Inflammatory macrophage treated with lipopolysaccharide for 1 hour (primary cell): ENCODE data around the gene SMYD3.

Experiments used
- DNase-seq, 2 donors: peaks; one replicate each; pipeline ENCODE4 v3.0.0-alpha.2; 2020 to 2022

SMYD3 gene

DNA sequence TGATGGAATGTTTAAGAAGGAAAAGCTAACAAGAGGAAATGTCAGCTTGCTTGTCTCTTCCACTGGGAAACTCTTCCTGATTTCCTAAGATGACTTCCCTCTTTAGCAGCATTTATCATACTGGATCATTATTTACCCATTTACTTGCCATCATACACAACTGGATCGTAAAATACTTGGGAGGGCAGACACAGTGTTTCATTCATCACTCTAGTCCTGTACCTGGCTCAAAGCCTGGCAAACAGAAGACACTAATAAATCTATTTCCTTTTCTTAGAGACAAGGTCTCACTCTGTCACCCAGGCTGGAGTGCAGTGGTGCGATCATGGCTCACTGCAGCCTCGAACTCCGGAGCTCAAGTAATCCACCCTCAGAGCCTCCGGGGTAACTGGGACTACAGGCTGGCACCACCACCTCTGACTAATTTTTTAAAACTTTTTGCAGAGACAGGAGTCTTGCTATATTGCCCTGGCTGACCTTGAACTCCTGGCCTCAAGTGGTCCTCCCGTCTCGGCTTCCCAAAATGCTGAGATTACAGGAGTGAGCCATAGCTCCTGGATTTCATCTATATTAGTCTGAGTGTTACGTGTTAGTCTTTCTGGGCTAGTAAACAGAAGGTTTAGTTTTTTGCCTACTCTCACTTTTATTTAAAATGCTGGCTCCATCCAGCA is 574.6 kb downstream of the SMYD3 start:
- no peak for DNase-seq

DNA sequence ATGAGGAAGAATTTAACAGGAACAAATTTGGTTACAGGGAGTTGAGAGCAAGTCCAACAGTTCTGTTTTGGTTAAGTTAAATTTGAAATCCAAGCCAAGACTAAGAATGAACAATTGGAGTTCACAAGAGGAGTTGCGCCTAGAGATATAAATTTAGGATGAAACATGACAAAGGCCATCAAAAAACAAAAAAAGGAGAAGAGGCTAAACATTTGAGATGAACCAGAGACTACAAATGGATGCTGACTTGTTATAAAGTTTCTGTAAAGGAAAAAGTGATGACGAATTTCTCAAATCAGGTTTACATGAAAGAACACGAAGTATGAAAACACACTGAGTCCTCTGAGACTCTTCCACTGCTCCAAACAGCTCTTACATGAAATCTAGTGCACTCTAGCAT is 575.6 kb downstream of the SMYD3 start:
- DNase-seq: no peak

DNA sequence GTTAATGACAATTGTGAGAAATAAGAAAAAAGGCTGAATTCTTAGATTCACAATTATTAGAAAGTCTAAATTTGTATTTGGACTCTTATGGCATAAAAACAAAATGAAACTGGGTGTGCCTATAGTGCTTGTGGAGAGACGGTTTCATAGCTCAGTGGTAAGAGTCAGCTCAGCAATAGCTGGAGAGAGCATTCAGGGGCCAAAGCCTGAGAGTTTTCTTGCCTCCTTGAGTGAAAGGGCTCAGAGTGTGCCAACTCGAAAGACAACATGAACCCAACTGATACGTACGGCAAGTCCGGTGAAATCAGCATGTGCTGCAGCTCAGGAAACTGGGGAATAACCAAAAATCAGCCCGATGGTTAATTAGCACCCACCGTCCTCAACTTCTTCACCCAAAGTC is 577.9 kb downstream of the SMYD3 start:
- DNase-seq: no peak

DNA sequence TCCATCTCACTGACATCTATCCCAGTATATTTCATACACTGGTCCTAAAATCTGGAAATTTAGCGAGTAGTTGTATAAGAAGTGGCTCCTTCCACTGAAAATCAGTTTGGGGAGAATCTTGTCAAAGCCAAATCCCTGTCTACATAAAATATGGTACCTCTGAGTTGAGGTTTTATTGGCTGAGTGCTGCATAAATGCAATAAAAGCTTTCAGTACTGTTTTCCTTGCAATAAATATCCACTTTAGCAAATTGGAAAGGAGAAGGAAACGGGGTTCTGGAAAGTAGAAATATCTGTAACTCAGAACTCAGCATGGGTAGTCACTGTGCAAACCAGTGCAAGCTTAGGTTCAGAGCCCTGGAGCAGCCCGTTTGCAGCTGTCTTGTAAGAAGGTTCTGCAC is 580.2 kb downstream of the SMYD3 start:
- no peak for DNase-seq

DNA sequence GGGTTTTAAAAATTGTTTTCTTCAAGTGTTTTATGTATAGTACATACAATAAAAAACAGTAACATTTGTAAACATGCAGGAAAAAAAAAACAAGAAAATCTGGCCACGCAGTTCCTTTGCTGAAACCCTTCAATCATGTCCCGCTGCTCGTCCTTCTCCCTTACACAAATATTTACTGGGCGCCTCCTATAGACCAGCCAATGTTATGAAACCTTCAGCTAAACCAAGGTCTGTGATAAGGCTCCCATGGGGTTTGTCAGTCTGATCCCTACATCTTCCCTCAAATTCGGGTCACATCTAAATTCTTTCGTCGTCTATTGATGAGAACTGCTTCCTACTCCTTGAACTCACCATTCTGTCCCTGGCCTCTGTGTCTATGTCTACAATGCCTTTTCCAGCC is 583.9 kb downstream of the SMYD3 start:
- no peak for DNase-seq

DNA sequence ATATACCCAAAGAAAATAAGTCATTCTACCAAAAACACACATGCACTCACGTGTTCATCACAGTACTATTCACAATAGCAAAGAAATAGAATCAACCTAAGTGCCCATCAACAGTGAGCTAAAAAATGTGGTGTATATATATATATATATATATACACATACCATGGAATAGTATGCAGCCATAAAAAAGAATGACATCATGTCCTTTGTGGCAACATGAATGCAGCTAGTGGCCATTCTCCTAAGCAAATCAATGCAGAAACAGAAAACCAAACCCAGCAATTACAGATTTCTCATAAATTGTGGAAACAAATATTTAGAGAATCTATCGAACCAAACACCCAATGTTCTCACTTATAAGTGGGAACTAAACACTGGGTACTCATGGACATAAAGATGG is 585.7 kb downstream of the SMYD3 start:
- no peak for DNase-seq

DNA sequence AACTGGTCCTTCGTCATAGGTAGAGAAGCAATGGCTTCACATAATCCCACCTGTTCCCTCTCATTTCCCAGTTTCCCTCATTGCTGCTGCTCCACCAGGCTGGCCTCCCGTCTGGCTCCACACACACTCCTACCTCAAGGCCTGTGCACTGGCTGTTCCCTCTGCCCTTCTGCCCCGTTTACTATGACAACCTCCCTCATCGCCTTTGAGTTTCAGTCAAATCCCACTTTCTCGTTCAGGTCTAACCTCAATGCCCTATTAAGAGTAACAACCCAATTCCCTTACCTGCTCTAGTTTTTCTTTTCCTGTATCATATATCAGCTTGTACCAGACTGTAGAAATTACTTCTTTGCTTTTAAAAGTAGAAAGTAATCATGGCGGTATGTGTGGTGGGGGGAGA is 589.7 kb downstream of the SMYD3 start:
- DNase-seq: no peak

DNA sequence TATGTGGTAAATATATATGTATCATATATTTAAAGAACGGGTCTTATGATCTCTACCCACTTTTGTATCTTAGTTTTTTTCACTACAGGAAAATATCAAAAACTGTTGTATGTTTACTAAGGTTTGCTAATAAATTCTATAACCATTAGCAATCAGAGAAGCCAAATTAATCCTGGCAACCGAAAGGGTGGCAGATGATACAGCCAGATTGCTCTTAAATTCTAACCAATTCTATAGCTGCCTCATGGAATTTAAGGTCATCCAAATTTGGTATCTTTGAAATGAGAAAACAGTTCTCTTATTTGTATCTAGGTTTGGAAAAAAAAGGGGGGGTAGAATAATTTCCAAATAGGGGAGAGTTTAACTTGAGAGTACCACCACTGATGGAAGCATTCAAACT is 591.2 kb downstream of the SMYD3 start:
- DNase-seq: no peak

DNA sequence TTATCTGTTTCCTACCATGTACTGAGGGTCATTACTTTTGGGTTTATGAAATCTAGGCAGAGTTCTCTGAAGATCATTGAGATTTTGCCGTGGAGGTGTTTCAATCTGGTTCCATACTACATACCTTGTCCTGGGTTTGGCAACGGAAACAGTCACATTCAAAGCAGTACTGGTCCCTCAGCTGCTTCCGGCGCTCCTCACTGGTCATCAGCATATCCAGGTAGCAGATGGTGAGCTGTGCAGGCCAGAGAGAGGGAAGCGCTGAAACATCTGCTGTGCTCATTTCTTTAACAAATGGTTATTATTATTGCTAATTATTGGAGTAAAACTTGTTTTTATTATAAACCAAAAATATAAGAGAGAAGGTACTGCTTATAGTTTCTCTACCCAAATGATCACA is 591.7 kb downstream of the SMYD3 start:
- DNase-seq: no peak

DNA sequence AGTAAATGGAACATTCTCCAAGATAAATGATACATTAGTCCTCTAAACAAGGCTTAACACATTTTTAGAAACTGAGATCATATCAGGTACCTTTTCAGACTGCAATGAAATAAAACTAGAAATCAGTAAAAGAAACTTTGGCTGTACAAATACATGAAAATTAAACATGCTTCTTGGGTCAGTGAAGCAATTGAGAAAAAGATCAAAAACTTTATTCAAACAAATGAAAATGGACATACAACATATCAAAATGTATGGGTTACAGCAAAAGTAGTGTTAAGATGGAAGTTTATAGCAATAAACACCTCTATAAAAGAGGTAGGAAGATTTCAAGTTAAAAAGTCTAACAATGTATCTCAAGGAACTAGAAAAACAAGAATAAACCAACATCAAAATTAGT is 598.5 kb downstream of the SMYD3 start:
- DNase-seq: no peak

DNA sequence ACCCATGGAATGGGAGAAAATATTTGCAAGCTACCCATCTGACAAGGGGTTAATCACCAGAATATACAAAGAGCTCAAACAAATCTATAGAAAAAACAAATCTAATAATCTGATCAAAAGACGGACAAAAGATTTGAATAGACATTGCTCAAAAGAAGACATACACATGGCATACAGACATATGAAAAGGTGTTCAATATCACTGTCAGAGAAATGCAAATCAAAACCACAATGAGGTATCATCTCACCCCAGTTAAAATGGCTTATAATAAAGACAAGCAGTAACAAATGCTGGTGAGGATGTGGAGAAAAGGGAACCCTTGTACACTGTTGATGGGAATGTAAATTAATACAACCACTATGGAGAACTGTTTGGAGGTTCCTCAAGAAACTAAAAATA is 600.9 kb downstream of the SMYD3 start:
- no peak for DNase-seq

DNA sequence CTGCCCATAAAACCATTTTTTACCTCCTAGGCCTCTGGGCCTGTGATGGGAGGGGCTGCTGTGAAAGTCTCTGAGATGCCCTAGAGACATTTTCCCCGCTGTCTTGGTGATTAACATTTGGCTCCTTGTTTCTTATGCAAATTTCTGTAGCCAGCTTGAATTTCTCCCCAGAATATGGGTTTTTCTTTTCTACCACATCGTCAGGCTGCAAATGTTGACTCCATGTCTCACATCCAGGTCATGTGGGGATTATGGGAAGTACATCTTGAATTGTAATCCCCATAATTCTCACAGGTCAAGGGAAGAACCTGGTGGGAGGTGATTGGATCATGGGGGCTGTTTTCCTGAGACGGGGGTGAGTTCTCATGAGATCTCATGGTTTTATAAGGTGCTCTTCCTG is 603.2 kb downstream of the SMYD3 start:
- no peak for DNase-seq

DNA sequence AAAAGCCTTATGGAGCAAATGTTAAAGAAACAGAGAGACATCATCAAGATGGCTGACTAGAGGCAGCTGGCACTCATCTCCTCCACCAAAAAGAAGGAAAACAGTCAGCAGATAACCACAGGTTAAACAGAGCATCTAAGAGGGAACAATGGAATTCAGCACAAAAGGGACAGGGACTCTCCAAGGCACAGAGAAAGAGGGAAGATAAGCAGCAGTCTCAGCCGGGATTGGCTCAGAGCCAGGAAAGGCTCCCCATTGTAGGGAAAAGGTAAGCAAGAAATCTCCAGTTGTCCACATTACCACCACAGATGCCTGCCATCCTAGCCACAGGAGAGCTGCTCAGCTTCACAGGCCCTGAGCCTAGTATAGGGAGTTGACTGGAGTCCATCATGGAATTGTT is 605.5 kb downstream of the SMYD3 start:
- DNase-seq: no peak

DNA sequence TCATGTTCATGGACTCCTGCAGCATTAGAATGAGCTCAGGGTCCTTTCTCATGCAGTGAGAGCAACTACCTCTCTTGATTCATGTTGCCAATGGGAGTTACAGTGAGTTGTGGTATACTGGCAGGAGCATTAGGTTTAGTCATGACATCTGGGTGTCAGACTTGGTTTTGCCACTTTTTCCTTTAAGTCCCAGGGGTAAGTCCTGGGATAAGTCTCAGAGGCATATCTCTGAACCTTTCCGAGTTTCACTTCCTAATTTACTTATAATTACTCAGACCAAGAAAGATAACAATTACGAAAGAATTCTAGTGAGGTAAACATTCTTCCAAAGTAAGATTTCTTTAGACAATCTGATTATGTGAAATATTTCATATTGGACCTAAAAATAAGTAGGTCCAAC is 606.0 kb downstream of the SMYD3 start:
- peak; percentile 1 to 26 for DNase-seq

DNA sequence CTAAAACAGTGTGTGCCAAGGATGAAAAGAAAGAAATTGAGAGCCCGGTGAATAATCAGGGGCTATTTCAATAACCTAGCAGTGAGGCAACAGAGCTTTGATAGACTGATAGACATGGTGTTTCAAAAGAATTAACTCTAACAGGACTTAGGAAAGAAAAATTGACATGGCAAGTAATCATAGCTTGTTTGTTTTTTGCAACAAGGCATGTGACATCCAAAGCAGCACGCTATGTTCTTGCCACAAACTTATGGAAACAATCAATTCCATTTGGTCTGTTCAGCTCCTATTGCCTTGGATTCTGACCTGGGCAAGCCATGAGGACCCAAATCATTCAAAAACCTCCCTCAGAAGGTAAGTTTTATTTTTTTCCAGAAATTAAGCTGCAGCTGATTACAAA is 608.5 kb downstream of the SMYD3 start:
- DNase-seq: no peak

DNA sequence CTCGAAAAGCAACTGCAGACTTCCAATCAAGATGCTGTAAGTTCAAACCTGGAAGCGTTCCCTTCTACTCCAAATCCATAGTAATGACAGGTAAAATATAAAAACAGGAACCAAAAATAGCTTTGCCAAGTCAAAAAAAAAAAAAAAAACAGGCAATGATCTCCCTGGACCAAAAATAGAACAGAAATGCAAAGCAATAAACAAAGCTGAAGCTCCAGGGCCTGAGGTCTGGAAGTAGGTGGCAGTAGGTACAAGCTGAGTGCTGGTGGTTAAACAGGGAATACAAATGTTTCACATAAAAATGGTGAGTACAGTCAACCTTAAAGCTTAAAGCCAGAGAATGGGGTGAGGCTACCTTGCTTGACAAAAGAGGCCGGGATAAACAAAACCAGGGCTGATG is 610.8 kb downstream of the SMYD3 start:
- no peak for DNase-seq

DNA sequence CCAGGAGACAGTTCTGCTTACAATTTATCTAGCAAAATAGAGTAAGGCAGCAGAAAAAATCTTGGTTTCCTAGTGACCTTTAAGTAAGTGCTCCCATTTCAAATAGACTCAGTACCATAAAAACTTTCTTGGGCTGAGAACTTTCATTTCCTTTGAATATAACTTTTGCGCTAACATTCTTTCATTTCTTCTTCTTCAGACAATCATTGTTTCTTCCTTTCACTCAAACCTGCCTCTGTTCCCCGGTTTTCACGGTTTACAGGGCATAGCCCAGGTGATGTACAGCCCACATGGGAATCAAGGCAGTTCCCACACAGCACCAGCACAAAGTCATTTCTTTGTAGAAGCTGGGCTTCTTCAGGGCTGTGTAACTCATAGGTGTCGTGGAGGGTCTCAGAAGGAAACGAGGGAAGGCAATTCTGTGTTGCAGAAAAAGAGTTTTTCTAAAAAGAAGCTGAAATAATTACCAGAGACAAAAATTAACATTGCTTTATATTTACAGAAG is 611.6 kb downstream of the SMYD3 start:
- no peak for DNase-seq

DNA sequence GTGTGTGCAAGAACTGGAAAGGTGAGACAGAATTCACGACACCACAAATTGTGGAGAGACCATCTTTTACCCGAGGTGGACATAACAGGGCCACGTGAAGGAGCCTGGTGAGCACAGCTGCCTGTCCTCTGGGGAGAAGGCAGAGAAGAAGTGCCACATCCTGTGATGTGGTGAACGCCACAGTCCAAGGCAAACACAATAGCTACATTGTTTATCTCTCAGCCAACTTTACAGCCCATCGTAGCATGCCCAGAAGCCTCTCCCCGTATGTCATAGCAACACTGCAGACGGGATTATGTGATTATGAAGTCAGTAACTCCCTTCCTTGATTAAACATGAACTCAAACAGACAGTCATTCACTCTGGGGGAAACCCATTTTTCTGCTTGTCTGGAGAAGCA is 612.2 kb downstream of the SMYD3 start:
- no peak for DNase-seq

DNA sequence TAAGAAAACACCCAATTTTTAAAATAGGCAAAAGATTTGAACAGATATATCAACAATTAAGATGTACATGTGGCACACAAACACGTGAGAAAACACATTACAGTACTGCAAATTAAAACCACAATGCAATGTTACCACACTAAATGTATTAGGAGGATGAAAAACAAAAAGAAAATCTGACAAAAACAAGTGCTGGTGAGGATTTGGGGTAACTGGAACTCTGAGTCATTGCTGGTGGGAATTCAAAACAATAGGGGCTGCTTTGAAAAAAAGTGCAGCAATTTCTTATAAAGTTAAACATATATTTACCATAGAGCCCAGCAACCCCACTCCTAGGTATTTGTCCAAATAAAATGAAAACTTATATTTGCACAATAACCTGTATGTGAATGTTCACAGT is 614.1 kb downstream of the SMYD3 start:
- no peak for DNase-seq

DNA sequence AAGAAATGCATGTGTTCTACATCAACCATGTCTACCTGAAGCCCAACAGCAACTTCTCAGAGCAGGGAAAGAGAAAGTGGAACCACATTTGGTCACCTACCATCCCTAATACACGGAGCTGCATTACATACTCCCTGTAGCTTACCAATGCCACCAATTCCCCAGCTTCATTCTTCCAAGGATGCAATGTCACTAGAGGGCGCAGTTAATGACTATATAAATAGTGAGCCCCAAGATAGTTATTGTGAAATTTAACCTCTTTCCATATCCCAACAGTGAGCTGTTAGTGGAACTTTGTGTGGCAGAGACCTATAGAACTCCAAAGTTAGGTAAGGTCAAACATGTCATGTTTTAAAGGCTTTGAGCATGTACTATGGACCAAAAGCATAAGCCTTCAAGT is 618.3 kb downstream of the SMYD3 start:
- peak; percentile 38 to 71 for DNase-seq

DNA sequence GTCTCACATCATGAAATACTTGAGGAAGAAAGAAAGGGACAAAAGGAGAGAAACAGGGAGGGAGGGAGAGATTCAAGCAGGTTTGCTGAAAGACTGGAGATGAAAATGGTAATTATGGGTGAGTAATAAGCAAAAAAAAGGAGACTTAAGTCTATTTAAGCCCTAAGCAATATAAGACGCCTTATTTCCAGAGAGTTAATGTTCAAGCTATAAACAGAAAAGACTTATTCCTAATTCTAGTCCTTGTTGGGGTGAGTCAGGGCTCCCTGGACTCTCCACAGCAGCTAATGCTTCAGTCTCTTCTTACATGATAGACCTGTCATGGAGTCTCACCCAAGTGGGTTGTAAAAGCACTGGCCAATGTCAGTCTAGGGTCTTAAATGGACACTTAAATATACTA is 619.2 kb downstream of the SMYD3 start:
- no peak for DNase-seq

DNA sequence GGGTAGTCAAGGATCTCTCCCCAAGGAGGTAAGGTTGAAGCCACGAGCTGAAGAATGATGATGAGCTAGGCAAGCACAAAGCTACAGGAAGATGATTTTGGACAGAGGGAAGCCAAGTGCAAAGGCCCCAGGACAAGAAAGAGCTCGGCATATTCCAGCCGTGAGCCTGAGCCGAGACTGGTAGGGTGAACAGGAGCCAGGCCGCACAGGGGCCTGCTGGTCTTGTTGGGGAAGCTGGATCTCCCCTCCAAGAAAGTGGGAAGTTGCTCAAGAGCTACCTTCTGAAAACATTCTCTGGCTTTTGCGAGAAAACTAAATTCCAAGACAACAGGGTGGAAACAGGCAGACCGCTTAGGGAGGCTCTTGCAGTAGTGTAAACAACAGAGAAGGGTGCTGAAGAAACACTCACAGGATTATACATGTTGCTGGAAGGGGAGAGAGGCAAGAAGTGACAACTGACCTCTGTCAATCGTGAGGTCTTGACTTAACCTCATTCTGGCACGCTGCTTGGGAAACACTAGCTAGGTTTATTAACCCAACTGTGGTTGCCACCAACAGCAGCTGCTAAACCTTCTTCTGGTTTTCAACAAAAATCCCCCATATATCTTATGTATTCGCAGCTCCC is 625.2 kb downstream of the SMYD3 start:
- no peak for DNase-seq

DNA sequence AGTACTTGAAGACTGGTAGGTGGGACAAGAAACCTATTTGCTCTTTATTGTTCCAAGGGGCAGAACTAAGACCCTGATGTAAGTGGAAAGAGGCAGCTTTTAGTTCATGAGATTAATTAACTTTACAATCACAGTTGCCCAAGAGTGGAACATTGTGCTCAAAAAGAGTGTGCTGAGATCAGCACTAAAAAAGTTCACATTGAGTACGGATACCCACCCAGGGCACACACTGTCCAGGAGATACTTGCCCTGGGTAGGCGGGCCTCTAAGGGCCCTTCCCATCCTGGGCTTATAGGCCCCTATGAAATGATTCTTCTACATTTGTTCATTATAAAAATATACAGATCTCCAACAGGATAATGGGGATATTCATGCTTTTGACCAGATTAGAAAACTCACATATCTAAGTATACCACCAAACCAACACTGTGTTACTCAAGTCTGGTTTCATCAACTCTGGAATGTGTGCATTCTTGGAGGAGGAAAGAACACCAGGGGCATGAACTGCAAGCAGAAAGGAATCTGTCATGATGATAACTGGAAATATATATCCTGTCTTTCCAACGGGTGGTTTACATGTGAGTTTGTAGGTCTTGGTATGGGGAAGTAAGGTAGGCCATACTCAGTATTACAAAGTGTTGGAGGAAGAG is 626.2 kb downstream of the SMYD3 start:
- no peak for DNase-seq

DNA sequence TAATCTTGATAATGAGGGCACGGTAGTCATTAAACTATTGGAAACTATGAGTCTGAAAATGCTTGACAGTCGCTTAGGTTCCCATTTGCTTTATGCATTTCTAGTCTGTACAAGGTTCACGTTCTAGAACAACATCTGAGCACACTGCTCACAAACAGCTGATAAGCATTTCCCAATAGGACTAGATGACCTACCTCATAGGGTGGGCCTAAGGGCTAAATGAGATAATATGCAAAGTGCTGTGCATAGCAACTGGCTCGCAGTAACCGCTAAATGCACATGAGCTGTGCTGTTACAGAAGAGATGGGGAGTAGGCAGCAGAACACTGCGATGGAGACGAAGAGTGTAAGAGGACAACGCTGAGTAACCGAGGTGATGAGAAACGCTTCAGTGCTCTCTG is 628.0 kb downstream of the SMYD3 start:
- DNase-seq: no peak

DNA sequence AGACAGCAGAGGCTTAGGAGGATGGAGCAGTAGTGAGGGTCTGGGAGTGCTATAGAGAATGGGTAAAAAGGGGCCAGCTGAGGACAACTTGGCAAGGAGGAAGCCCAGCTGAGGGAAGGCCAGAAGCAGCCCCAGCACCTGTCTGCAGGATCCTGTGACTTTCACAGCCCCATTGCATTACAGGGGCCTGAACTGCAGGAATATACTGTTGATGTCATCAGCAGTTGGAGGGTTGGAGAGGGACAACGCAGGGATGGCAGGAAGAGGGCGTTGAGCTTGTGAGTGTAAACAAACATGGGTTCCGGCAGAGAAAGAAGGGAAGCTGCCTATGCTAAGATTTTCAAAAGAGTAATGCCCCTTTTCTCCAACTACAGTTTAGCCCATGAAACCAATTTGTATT is 628.5 kb downstream of the SMYD3 start:
- DNase-seq: no peak
